HFF-Myc (cell line): ENCODE measurements around the gene MARK4.

Experiments
- DNase-seq: peaks from one replicate; pipeline ENCODE4 v3.0.0-alpha.2; 2011; ENCODE audit warnings: low read depth; ENCODE audit errors: extremely low read depth
- H3K4me3 ChIP-seq: replicated peaks from 2 replicates; pipeline ENCODE4 v1.5.1; 2011; ENCODE audit warnings: low read depth, mild to moderate bottlenecking, control low read depth, low read length
- CTCF ChIP-seq: IDR thresholded peaks from 2 replicates; pipeline ENCODE4 v1.5.1; 2012; ENCODE audit warnings: mild to moderate bottlenecking, low read depth, low read length, control low read depth; ENCODE audit errors: missing control alignments

Gene MARK4

GRCh38 chr19:45238556-45238955 lies 12.5 kb upstream of the MARK4 start:
- no peak overlapping the region for H3K4me3 ChIP-seq
- DNase-seq = no peak
- no peak for TF ChIP-seq CTCF

GRCh38 chr19:45243144-45243732 lies 7.8 kb upstream of the MARK4 start:
- TF ChIP-seq CTCF = no peak
- no peak overlapping the region for H3K4me3 ChIP-seq
- DNase-seq = no peak

- DNase-seq = no peak
- no peak overlapping the region for H3K4me3 ChIP-seq
- no peak for TF ChIP-seq CTCF
Observed at GRCh38 chr19:45244133-45244794, 6.8 kb upstream of the MARK4 start.

- H3K4me3 ChIP-seq = no peak within 1 kb of the TSS
- TF ChIP-seq CTCF = no peak
Observed at GRCh38 chr19:45245334-45245787, 5.7 kb upstream of the MARK4 start, which contains the start of gene EXOC3L2. Gene EXOC3L2, minus strand, starts transcription at chr19:45245407. Its CDS starts 6,362 bp downstream, at chr19:45239045.

GRCh38 chr19:45245826-45246225 lies 5.2 kb upstream of the MARK4 start:
- DNase-seq = no peak
- no peak for TF ChIP-seq CTCF
- no peak overlapping the region for H3K4me3 ChIP-seq

More at GRCh38 chr19:45245334-45245787, 5.7 kb upstream of the MARK4 start, which contains the start of gene EXOC3L2:
- DNase-seq = no peak

- DNase-seq = no peak
- no peak overlapping the region for H3K4me3 ChIP-seq
- TF ChIP-seq CTCF = no peak
Observed at GRCh38 chr19:45247136-45247535, 3.9 kb upstream of the MARK4 start.
